ENCODE data around the gene SCGB1D1. TPM values are rescaled to one million over a fixed set of nuclear protein-coding genes. Genes with fewer than 3 reads are reported as not detected.

The SCGB1D1 gene
- total RNA-seq, 1 experiment from 2014 or later = not detected

DNA sequence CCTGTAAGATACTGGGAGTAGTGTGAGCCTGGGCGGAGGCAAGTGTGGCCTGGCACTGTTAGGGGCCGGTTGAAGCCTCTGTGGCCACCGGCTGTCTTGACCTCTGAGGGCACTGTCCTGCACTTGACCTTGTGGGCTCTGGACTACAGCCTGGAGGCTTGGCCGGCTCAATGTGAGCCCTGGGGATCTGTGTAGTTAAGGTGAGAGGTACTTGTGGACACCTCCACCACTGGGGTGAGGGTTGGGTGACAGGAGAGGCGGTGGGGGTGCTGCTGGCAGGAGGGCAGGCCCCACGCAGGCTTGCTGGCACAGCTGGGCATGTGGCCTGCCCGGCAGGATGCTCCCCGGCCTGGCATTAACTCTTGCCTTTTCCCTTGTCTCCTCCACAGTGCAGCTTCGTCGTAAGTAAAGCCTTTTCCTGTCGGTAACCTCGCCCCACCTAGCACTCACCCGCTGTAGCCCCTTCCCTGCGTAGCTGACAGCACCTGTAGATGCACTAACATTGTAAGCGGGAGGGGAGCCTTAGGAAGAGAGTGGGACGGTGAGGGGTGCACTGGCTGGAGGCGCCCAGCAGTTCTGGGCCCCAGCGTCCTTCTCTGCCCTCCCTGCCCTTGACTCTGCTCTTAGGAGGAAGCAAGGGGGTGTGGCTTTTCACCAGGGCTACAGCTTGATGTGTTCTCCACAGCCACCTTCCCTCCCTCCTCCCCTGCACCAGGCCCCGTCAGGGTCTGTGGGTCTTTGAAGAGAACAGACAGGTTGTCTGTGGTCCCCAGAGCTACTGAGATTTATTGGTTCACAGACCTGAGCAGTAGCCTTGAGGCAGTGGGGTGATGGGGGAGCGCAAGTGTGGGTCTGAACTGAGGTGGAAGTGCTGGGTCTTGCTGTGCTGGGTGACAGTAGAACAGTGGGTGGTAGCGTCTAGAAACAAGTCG lies 48.6 kb upstream of the SCGB1D1 start:
- Histone ChIP-seq H3K9me3 (ENCODE audit: insufficient read depth, low read depth) (no peaks in the 10 kb centered on the region), H4K20me1 (ENCODE audit: insufficient read depth) (peaks cover 22% of the 10 kb centered on the region), H3F3A (ENCODE audit: insufficient read depth, low read depth) (no peaks in the 10 kb centered on the region), H3K4me1 (replicated peaks; ENCODE audit: insufficient read depth) (no peaks in the 10 kb centered on the region), H2AFZ (no peak overlapping the region), H3K4me3 (no peak overlapping the region), H3K36me3 (ENCODE audit: low read depth) (peaks cover 32% of the 10 kb centered on the region), H3K27ac (no peak overlapping the region), H3K79me2 (ENCODE audit: low read depth) (peaks cover 6% of the 10 kb centered on the region), H3K9me2 (ENCODE audit: insufficient read depth) (no peaks in the 10 kb centered on the region), H3K4me2 (no peak overlapping the region), H3K27me3 (ENCODE audit: insufficient read depth, low read depth) (no peaks in the 10 kb centered on the region)
- ChIA-PET CTCF (no interaction called here), POLR2A (ENCODE audit: unreplicated experiment) (no interaction called here)
- no TSS peak for BruUV-seq (replicated peaks)
- intact Hi-C loops (cut with micrococcal nuclease; ENCODE audit: unreplicated experiment) = no loop called here
- no peak for DNase-seq
- TF ChIP-seq, protein P1, sequence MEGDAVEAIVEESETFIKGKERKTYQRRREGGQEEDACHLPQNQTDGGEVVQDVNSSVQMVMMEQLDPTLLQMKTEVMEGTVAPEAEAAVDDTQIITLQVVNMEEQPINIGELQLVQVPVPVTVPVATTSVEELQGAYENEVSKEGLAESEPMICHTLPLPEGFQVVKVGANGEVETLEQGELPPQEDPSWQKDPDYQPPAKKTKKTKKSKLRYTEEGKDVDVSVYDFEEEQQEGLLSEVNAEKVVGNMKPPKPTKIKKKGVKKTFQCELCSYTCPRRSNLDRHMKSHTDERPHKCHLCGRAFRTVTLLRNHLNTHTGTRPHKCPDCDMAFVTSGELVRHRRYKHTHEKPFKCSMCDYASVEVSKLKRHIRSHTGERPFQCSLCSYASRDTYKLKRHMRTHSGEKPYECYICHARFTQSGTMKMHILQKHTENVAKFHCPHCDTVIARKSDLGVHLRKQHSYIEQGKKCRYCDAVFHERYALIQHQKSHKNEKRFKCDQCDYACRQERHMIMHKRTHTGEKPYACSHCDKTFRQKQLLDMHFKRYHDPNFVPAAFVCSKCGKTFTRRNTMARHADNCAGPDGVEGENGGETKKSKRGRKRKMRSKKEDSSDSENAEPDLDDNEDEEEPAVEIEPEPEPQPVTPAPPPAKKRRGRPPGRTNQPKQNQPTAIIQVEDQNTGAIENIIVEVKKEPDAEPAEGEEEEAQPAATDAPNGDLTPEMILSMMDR (conservative IDR thresholded peaks at IDR 0.05) = no peak
- no peak for TF ChIP-seq EZH2 (IDR thresholded peaks at IDR 0.05; ENCODE audit: low read depth)

DNA sequence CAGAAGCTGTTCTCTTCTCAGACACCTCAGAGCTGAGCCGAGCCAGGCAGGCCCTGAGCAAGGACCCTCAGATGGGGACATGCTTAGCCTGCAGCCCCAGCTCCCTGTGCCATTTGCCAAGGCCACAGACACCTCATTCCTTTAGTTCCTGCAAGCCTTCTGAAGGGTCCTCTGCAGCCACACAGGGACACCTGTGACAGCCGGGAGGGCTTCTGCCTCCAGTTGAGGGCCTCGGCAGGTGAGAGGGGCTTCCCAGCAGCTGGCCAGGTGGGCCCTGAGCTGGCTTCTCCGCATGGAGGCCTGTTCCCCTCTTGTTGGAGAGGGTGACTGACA lies 48.0 kb upstream of the SCGB1D1 start:
- intact Hi-C loops (cut with micrococcal nuclease; ENCODE audit: unreplicated experiment) = no loop called here
- Histone ChIP-seq H3K79me2 (ENCODE audit: low read depth) (no peaks in the 10 kb centered on the region), H3K27me3 (ENCODE audit: insufficient read depth, low read depth) (no peaks in the 10 kb centered on the region), H3K4me3 (no peak overlapping the region), H3K4me1 (replicated peaks; ENCODE audit: insufficient read depth) (no peaks in the 10 kb centered on the region), H3K4me2 (no peak overlapping the region), H3K27ac (no peak overlapping the region), H2AFZ (no peak overlapping the region), H3K36me3 (ENCODE audit: low read depth) (peaks cover 33% of the 10 kb centered on the region), H3K9me3 (ENCODE audit: insufficient read depth, low read depth) (no peaks in the 10 kb centered on the region), H3K9me2 (ENCODE audit: insufficient read depth) (no peaks in the 10 kb centered on the region), H3F3A (ENCODE audit: insufficient read depth, low read depth) (no peaks in the 10 kb centered on the region), H4K20me1 (ENCODE audit: insufficient read depth) (peaks cover 22% of the 10 kb centered on the region)
- ChIA-PET CTCF (no interaction called here), POLR2A (ENCODE audit: unreplicated experiment) (no interaction called here)
- no TSS peak for BruUV-seq (replicated peaks)
- TF ChIP-seq EZH2 (IDR thresholded peaks at IDR 0.05; ENCODE audit: low read depth) = no peak
- TF ChIP-seq, protein P1 (conservative IDR thresholded peaks at IDR 0.05) = no peak
- no peak for DNase-seq

DNA sequence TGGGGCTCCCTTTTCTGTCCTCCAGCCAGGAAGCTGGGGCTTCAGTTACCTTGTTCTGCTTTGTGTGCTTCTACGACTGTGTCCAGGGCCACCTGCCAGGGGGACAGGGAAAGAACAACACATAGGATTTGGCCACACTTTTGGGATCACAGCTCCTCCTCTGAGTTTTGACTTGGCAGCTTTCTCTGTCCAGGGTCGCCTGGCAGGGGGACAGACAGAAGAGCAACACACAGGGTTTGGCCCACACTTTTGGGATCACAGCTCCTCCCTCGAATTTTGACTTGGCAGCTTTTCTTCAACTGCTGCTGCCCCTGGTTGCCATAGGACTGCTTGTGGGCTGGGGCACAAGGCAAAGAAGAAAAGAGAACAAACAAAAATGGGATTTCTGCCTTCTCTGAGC lies 47.1 kb upstream of the SCGB1D1 start:
- Histone ChIP-seq H3K9me2 (ENCODE audit: insufficient read depth) (no peaks in the 10 kb centered on the region), H3K4me1 (replicated peaks; ENCODE audit: insufficient read depth) (no peaks in the 10 kb centered on the region), H3K9me3 (ENCODE audit: insufficient read depth, low read depth) (no peaks in the 10 kb centered on the region), H3K79me2 (ENCODE audit: low read depth) (no peaks in the 10 kb centered on the region), H3F3A (ENCODE audit: insufficient read depth, low read depth) (no peaks in the 10 kb centered on the region), H3K4me3 (no peak overlapping the region), H3K27ac (no peak overlapping the region), H2AFZ (no peak overlapping the region), H4K20me1 (ENCODE audit: insufficient read depth) (peaks cover 24% of the 10 kb centered on the region), H3K27me3 (ENCODE audit: insufficient read depth, low read depth) (no peaks in the 10 kb centered on the region), H3K4me2 (no peak overlapping the region), H3K36me3 (ENCODE audit: low read depth) (peaks cover 32% of the 10 kb centered on the region)
- DNase-seq = no peak
- CTCF ChIA-PET = interaction anchor here (0.7 kb wide), 1 partner anchor 17 kb away, joined by 3 read pairs; no protein-coding TSS in a partner anchor
- intact Hi-C loops (cut with micrococcal nuclease; ENCODE audit: unreplicated experiment) = no loop called here
- BruUV-seq (replicated peaks) = no TSS peak
- POLR2A ChIA-PET (ENCODE audit: unreplicated experiment) = no interaction called here
- TF ChIP-seq EZH2 (IDR thresholded peaks at IDR 0.05; ENCODE audit: low read depth) = no peak
- TF ChIP-seq, protein P1 (conservative IDR thresholded peaks at IDR 0.05) = no peak
